ENCODE results near the gene MBNL2. TPM values are rescaled to one million over a fixed set of nuclear protein-coding genes. Genes with fewer than 3 reads are reported as not detected.

Gene MBNL2
- polyA plus RNA-seq, 1 experiment = 44.0 TPM

GRCh38 chr13:97307118-97307881 is 85.2 kb downstream of the MBNL2 start:
- no peak overlapping the region for H3K4me3 ChIP-seq (ENCODE audit: low read depth, low read length)
- CTCF ChIA-PET = interaction anchor here (2.2 kb wide), 1 partner anchor 198 kb away, joined by 10 read pairs; no protein-coding TSS in a partner anchor
- no peaks in the 10 kb centered on the region for H3K9me3 ChIP-seq (ENCODE audit: control insufficient read depth, insufficient read depth, low read length)
- H3K27me3 ChIP-seq (ENCODE audit: control insufficient read depth, insufficient read depth, low read length) = no peaks in the 10 kb centered on the region
- no peak for TF ChIP-seq CTCF (IDR thresholded peaks at IDR 0.05; ENCODE audit: low read depth, low read length)
- DNase-seq (ENCODE audit: low read depth, low spot score) = no peak
- peak overlapping the region; percentile 40 for H3K27ac ChIP-seq (ENCODE audit: low read depth, low read length)
- POLR2A ChIA-PET = interaction anchor here (1.0 to 1.4 kb wide), 2 partner anchors 21 to 84 kb away, joined by 3 to 4 read pairs; no protein-coding TSS in a partner anchor

- DNase-seq (ENCODE audit: low read depth, low spot score) = no peak
- no peak for TF ChIP-seq CTCF (IDR thresholded peaks at IDR 0.05; ENCODE audit: low read depth, low read length)
- no peak overlapping the region for H3K4me3 ChIP-seq (ENCODE audit: low read depth, low read length)
- POLR2A ChIA-PET = interaction anchor here (1.0 to 1.4 kb wide), 4 partner anchors 12 to 85 kb away, joined by 3 to 4 read pairs (median 3); no protein-coding TSS in a partner anchor
- CTCF ChIA-PET = interaction anchor here (2.2 kb wide), 1 partner anchor 199 kb away, joined by 10 read pairs; no protein-coding TSS in a partner anchor
- H3K27ac ChIP-seq (ENCODE audit: low read depth, low read length) = peak overlapping the region; percentile 40
- H3K27me3 ChIP-seq (ENCODE audit: control insufficient read depth, insufficient read depth, low read length) = no peaks in the 10 kb centered on the region
- no peaks in the 10 kb centered on the region for H3K9me3 ChIP-seq (ENCODE audit: control insufficient read depth, insufficient read depth, low read length)
Observed at GRCh38 chr13:97307882-97308624, 85.9 kb downstream of the MBNL2 start.

- DNase-seq (ENCODE audit: low read depth, low spot score) = no peak
- no peaks in the 10 kb centered on the region for H3K9me3 ChIP-seq (ENCODE audit: control insufficient read depth, insufficient read depth, low read length)
- CTCF ChIA-PET = interaction anchor here (2.2 kb wide), 1 partner anchor 200 kb away, joined by 10 read pairs; no protein-coding TSS in a partner anchor
- no peak overlapping the region for H3K4me3 ChIP-seq (ENCODE audit: low read depth, low read length)
- TF ChIP-seq CTCF (IDR thresholded peaks at IDR 0.05; ENCODE audit: low read depth, low read length) = no peak
- peak overlapping the region; percentile 59 for H3K27ac ChIP-seq (ENCODE audit: low read depth, low read length)
- POLR2A ChIA-PET = interaction anchor here (1.0 to 1.4 kb wide), 4 partner anchors 13 to 85 kb away, joined by 3 to 4 read pairs (median 3); no protein-coding TSS in a partner anchor
- no peaks in the 10 kb centered on the region for H3K27me3 ChIP-seq (ENCODE audit: control insufficient read depth, insufficient read depth, low read length)
Observed at GRCh38 chr13:97308735-97309429, 86.7 kb downstream of the MBNL2 start.

GRCh38 chr13:97310809-97311436 is 88.8 kb downstream of the MBNL2 start:
- no peaks in the 10 kb centered on the region for H3K27me3 ChIP-seq (ENCODE audit: control insufficient read depth, insufficient read depth, low read length)
- no peak overlapping the region for H3K4me3 ChIP-seq (ENCODE audit: low read depth, low read length)
- CTCF ChIA-PET = no interaction called here
- no peak for TF ChIP-seq CTCF (IDR thresholded peaks at IDR 0.05; ENCODE audit: low read depth, low read length)
- POLR2A ChIA-PET = no interaction called here
- no peak for DNase-seq (ENCODE audit: low read depth, low spot score)
- H3K27ac ChIP-seq (ENCODE audit: low read depth, low read length) = no peak overlapping the region
- H3K9me3 ChIP-seq (ENCODE audit: control insufficient read depth, insufficient read depth, low read length) = no peaks in the 10 kb centered on the region
